GM19463 (cell line): ENCODE measurements around the gene CUBN.
A peak's percentile ranks its signal among the peaks of the same experiment; 100 is the strongest.

Experiments used
- ATAC-seq: cut with Tn5 transposase; IDR thresholded peaks from one replicate; pipeline ENCODE4 v1.9.1; 2021; ENCODE audit warnings: mild to moderate bottlenecking, moderate library complexity; ENCODE audit not compliant: unreplicated experiment

CUBN gene

GRCh38 chr10:16799621-16800020, 330.0 kb downstream of the CUBN start:
- ATAC-seq, result peak; percentile 96

- no peak for ATAC-seq
These were observed 331.0 kb downstream of the CUBN start for GRCh38 chr10:16798571-16798970.

- no peak for ATAC-seq
These were observed 334.1 kb downstream of the CUBN start for GRCh38 chr10:16795410-16796073.

- no peak for ATAC-seq
These were observed 335.6 kb downstream of the CUBN start for GRCh38 chr10:16794005-16794404.

- no peak for ATAC-seq
These were observed 336.9 kb downstream of the CUBN start for GRCh38 chr10:16792675-16793074.

GRCh38 chr10:16789765-16790164, 339.8 kb downstream of the CUBN start:
- no peak for ATAC-seq

- no peak for ATAC-seq
These were observed 340.4 kb downstream of the CUBN start for GRCh38 chr10:16789261-16789660.

DNA sequence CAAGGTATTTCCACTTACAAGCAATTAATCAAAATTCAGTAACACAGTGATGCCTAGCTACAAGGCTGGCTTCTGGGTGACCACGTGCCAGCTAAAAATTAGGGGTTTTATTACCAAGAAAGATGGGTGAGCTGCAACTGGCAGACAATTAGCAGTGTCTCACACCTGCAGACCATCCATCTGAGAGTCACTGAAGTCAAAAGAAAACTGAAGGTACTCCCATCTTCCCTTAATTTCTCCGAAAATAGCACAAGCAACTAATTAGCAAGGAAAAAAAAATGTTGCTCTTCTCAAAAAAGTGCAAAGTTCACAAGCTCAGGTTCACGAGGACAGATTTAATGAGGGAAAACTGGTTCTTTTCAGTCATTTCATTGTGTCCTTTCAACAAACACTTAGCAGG, 340.8 kb downstream of the CUBN start:
- ATAC-seq, result no peak

DNA sequence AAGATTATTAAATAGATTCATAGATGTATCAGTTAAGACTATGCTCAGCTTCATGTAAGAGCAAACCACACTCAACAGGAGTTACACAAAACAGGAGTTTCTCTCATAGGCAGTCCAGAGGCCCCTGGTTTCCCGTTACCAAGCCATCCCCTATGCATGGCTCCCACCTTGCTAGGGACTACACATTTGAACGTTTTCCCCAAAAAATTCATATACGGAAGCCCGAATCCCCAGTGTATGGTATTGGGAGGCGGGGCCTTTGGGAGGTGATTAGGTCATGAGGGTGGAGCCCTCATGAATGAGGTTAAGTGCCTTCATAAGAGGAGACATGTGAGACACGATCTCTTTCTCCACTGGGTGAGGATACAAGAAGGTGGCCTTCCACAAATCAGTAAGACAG, 341.5 kb downstream of the CUBN start:
- ATAC-seq, result peak; percentile 42

DNA sequence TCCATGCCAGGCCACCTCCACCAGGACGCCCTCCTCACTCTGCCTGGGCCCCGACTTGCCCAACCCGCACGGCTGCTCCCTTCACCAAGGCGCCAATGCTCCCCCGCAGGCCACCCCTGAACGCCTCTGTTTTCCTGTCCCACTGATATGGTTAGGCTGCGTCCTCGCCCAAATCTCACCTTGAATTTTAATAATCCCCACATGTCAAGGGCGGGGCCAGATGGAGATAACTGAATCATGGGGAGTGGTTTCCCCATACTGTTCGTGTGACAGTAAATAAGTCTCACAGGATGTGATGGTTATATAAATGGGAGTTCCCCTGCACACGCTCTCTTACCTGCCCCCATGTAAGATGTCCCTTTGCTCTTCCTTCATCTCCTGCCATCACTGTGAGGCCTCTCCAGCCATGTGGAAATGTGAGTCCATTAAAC, 342.2 kb downstream of the CUBN start:
- ATAC-seq, result peak; percentile 82

DNA sequence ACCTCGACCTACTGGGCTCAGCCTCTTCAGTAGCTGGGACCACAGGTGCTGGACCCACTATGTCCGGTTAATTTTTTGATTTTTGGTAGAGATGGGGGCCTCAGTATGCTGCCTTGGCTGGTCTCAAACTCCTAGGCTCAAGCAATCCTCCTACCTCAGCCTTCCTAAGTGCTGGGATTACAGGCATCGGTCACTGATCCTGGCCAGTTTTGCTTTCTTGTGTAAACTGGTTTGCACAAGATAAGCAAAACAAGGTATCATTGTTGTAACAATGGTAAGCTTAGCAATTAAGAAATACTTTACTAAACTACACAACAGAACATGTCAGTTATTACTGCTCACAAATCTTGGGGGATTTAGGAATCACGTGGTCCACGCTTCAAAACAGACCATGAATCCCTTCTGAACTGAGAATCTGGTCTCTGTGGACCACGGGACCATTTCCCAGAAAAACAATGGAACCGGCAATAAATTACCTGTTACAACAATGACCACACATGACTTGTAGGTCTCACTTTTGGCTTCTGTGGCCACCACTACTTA, 349.2 kb downstream of the CUBN start:
- no peak for ATAC-seq

GRCh38 chr10:16779384-16779915, 350.2 kb downstream of the CUBN start:
- peak; percentile 87 for ATAC-seq

DNA sequence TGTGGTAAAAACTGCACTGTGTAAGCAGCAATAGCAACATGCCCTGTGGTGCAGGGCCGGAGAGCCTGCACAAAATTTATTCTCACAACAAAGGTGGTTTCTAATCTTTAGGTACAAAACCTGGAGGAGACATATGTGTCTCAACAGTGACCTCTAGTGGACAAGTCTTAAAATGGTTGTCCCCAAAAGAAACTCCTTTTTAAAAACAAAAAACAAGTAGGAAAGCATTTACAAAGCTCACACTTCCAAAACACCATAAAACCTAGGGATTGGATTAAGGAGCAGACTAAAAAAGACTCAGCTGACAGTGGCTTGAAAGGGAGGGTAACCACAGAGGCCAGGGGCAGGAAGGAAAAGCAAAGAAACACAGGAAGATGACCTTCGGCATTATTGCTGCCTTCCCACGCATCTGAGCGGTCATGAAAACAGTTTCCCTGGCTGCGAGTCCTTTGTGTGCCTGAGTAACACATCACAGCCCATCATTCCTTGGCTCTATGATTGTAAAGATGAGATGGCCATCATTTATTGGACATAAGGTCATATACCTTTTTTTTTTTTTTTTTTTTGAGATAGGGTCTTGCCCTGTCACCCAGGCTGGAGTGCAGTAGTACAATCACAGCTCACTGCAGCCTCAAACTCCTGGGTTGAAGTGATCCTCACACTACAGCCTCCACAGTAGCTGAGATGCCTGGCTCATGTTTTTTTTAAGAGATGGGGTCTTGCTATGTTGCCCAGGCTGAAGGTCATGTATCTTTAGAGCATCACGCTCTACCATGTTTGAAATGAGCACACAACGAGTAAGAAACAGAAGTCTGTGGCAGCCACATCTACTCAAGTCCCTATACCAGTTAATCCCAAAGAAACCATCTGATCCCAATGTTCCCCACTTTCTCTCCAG, 351.9 kb downstream of the CUBN start:
- ATAC-seq, result no peak

- ATAC-seq, result no peak
These were observed 352.7 kb downstream of the CUBN start for GRCh38 chr10:16776896-16777295.
